ENCODE results near the gene CAMK2G. TPM values are rescaled to one million over a fixed set of nuclear protein-coding genes. Genes with fewer than 3 reads are reported as not detected.
"Not testable (repeated sequence)": the region's sequence is repeated elsewhere in the genome, so short reads cannot be mapped to it uniquely, and the experiment has no call there.

The CAMK2G gene
- total RNA-seq, 2 donors from 2014 or later = 20.9 to 21.7 TPM

GRCh38 chr10:73899423-73899822 lies 25.1 kb upstream of the CAMK2G start:
- TF ChIP-seq, protein P1, sequence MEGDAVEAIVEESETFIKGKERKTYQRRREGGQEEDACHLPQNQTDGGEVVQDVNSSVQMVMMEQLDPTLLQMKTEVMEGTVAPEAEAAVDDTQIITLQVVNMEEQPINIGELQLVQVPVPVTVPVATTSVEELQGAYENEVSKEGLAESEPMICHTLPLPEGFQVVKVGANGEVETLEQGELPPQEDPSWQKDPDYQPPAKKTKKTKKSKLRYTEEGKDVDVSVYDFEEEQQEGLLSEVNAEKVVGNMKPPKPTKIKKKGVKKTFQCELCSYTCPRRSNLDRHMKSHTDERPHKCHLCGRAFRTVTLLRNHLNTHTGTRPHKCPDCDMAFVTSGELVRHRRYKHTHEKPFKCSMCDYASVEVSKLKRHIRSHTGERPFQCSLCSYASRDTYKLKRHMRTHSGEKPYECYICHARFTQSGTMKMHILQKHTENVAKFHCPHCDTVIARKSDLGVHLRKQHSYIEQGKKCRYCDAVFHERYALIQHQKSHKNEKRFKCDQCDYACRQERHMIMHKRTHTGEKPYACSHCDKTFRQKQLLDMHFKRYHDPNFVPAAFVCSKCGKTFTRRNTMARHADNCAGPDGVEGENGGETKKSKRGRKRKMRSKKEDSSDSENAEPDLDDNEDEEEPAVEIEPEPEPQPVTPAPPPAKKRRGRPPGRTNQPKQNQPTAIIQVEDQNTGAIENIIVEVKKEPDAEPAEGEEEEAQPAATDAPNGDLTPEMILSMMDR (conservative IDR thresholded peaks at IDR 0.05) = no peak
- Mint-ChIP-seq H3K9me3 (no peaks in the 10 kb centered on the region), H3K36me3 (ENCODE audit: low read depth) (no peaks in the 10 kb centered on the region), H3K4me3 (no peak overlapping the region), H3K4me1 (no peaks in the 10 kb centered on the region), H3K27me3 (ENCODE audit: insufficient read depth) (peaks cover 19% of the 10 kb centered on the region), H3K27ac (peak overlapping the region; percentile 35)
- DNase-seq = no peak
- H3K4me3 ChIP-seq (ENCODE audit: low read length) = no peak overlapping the region
- no peak overlapping the region for H3K9ac ChIP-seq (ENCODE audit: extremely low read depth, low read length, poor library complexity, severe bottlenecking)
- H3K27ac ChIP-seq (ENCODE audit: low read depth, low read length) = no peak overlapping the region
- WGBS, 2 experiments (ENCODE audit: insufficient coverage in 1 of 2, insufficient read length in 1 of 2) = 90 to 93% methylated on average over 4 of the region's 4 CpGs
- H3K4me1 ChIP-seq (ENCODE audit: control insufficient read depth, insufficient read depth, low read length) = no peaks in the 10 kb centered on the region
- no peaks in the 10 kb centered on the region for H3K36me3 ChIP-seq (ENCODE audit: control insufficient read depth, insufficient read depth, low read length)
- no peaks in the 10 kb centered on the region for H3K9me3 ChIP-seq (ENCODE audit: control insufficient read depth, low read length)
- H3K27me3 ChIP-seq (ENCODE audit: control insufficient read depth, insufficient read depth, low read length, poor library complexity, severe bottlenecking) = no peaks in the 10 kb centered on the region

DNA sequence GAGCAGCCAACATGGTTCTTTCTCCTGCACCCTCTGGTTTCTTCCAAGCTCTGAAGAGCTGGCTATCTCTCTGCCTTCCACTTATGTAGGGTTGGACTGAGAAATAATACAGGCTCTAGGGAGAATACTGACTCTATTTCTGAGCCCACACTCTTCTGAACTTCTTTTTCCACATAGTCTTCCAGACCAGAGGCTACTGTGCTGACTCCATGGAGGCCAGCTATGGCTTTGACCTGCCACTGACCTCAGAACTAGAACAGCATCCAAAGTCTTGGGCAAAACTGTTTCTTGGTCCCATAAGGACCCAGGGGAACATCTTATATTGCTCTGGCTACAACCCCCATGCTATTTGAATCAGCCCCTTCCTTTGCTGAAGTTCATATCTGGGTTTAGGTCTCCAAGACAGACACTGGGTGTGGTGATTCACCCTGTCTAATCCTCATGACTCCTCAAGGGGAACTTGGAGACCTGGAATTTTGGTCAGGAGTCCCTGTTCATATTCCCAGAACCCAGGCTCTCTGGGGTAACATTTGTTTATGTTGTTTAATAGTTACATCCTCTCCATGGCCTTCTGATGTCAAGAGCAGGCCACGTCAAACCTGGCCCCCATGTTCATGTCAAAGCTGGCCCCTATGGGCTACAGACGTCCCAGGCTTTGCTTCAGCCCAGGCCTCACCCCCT lies 24.5 kb upstream of the CAMK2G start:
- Histone ChIP-seq H3K9me3 (ENCODE audit: control insufficient read depth, low read length) (no peaks in the 10 kb centered on the region), H3K36me3 (ENCODE audit: control insufficient read depth, insufficient read depth, low read length) (no peaks in the 10 kb centered on the region), H3K27me3 (ENCODE audit: control insufficient read depth, insufficient read depth, low read length, poor library complexity, severe bottlenecking) (no peaks in the 10 kb centered on the region), H3K4me3 (ENCODE audit: low read length) (no peak overlapping the region), H3K27ac (ENCODE audit: low read depth, low read length) (no peak overlapping the region), H3K4me1 (ENCODE audit: control insufficient read depth, insufficient read depth, low read length) (no peaks in the 10 kb centered on the region), H3K9ac (ENCODE audit: extremely low read depth, low read length, poor library complexity, severe bottlenecking) (no peak overlapping the region)
- WGBS, 2 experiments (ENCODE audit: insufficient coverage in 1 of 2, insufficient read length in 1 of 2) = 86% methylated on average over 2 of the region's 2 CpGs; no CpG with 5 or more reads in 1 of the 2 experiments
- Mint-ChIP-seq H3K9me3 (no peaks in the 10 kb centered on the region), H3K27me3 (ENCODE audit: insufficient read depth) (peaks cover 19% of the 10 kb centered on the region), H3K4me3 (no peak overlapping the region), H3K27ac (no peak overlapping the region), H3K4me1 (no peaks in the 10 kb centered on the region), H3K36me3 (ENCODE audit: low read depth) (no peaks in the 10 kb centered on the region)
- DNase-seq = no peak
- TF ChIP-seq, protein P1 (conservative IDR thresholded peaks at IDR 0.05) = no peak

DNA sequence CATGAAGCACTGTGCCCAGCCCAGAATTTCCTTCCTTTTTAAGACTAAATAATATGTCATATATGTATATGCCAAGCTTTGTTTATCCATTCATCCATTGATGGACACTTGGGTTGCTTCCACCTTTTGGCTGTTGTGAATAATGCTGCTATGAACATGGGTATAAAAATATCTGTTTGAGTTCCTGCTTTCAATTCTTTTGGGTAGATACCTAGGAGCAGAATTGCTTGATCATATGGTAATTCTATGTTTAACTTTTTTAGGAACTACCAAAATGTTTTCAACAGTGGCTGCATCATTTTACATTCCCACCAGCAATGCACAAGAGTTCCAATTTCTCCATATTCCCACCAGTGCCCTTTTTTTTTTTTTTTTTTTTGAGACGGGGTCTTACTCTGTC lies 23.3 kb upstream of the CAMK2G start:
- whole genome bisulfite sequencing, 2 experiments (ENCODE audit: insufficient coverage in 1 of 2, insufficient read length in 1 of 2) = 80% methylated on average over 1 of the region's 1 CpG; no CpG with 5 or more reads in 1 of the 2 experiments
- no peaks in the 10 kb centered on the region for H3K9me3 ChIP-seq (ENCODE audit: control insufficient read depth, low read length)
- TF ChIP-seq, protein P1 (conservative IDR thresholded peaks at IDR 0.05) = no peak
- no peak overlapping the region for H3K4me3 ChIP-seq (ENCODE audit: low read length)
- Mint-ChIP-seq H3K27ac (no peak overlapping the region), H3K36me3 (ENCODE audit: low read depth) (no peaks in the 10 kb centered on the region), H3K9me3 (no peaks in the 10 kb centered on the region), H3K4me3 (no peak overlapping the region), H3K4me1 (no peaks in the 10 kb centered on the region), H3K27me3 (ENCODE audit: insufficient read depth) (peaks cover 18% of the 10 kb centered on the region)
- H3K9ac ChIP-seq (ENCODE audit: extremely low read depth, low read length, poor library complexity, severe bottlenecking) = no peak overlapping the region
- no peak for DNase-seq
- no peaks in the 10 kb centered on the region for H3K4me1 ChIP-seq (ENCODE audit: control insufficient read depth, insufficient read depth, low read length)
- no peaks in the 10 kb centered on the region for H3K27me3 ChIP-seq (ENCODE audit: control insufficient read depth, insufficient read depth, low read length, poor library complexity, severe bottlenecking)
- no peaks in the 10 kb centered on the region for H3K36me3 ChIP-seq (ENCODE audit: control insufficient read depth, insufficient read depth, low read length)
- no peak overlapping the region for H3K27ac ChIP-seq (ENCODE audit: low read depth, low read length)

DNA sequence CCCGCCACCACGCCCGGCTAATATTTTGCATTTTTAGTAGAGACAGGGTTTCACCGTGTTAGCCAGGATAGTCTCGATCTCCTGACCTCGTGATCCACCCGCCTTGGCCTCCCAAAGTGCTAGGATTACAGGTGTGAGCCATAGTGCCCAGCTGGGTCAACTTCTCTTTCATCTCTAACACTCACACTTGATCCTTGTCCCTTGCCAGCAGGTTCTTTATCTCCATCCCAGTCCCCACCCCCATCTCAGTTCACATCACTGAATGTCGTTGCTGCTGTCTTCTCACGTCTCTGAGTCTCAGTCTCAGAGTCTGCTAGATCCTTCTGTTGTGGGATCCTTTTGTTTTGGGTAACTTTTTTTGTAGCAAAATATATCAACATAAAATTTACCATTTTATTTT lies 21.0 kb upstream of the CAMK2G start:
- H3K4me1 ChIP-seq (ENCODE audit: control insufficient read depth, insufficient read depth, low read length); DNase-seq; H3K4me1 Mint-ChIP-seq; H3K27ac Mint-ChIP-seq; H3K4me3 ChIP-seq (ENCODE audit: low read length); H3K4me3 Mint-ChIP-seq; H3K27me3 ChIP-seq (ENCODE audit: control insufficient read depth, insufficient read depth, low read length, poor library complexity, severe bottlenecking); H3K9ac ChIP-seq (ENCODE audit: extremely low read depth, low read length, poor library complexity, severe bottlenecking); H3K36me3 Mint-ChIP-seq (ENCODE audit: low read depth); H3K9me3 Mint-ChIP-seq; H3K36me3 ChIP-seq (ENCODE audit: control insufficient read depth, insufficient read depth, low read length); H3K27ac ChIP-seq (ENCODE audit: low read depth, low read length); H3K9me3 ChIP-seq (ENCODE audit: control insufficient read depth, low read length): not testable (repeated sequence)
- H3K27me3 Mint-ChIP-seq (ENCODE audit: insufficient read depth) = peaks cover 20% of the 10 kb centered on the region
- 91 to 94% methylated on average over 7 to 9 of the region's 9 CpGs for WGBS, 2 experiments (ENCODE audit: insufficient coverage in 1 of 2, insufficient read length in 1 of 2)

Data from endodermal cell (in vitro differentiated cells).